Upper lobe of left lung (tissue), 4 donors: Measurements from ENCODE around the gene NAIF1.

Source experiments
- EP300 ChIP-seq, 4 donors: sonication (generic); formaldehyde crosslinking; IDR thresholded peaks; one replicate each; pipeline ENCODE4 v1.5.1; 2017; ENCODE audit warnings: antibody characterized with exemption in 4 of 4, control low read depth in 2 of 4
- POLR2A ChIP-seq, 4 donors: fragments of 450-650 bp; IDR thresholded peaks; one replicate each; pipeline ENCODE4 v1.5.1; 2016 to 2017; ENCODE audit warnings: antibody characterized with exemption in 4 of 4, mild to moderate bottlenecking in 2 of 4
- POLR2AphosphoS5 ChIP-seq, 2 donors: sonication (generic); formaldehyde crosslinking; IDR thresholded peaks; one replicate each; pipeline ENCODE4 v1.5.1; 2017; ENCODE audit warnings: antibody characterized with exemption in 2 of 2
- TF ChIP-seq, protein P1 (sequence below), 6 experiments: fragments of 450-650 bp in 4 of 6; fragments of 200-600 bp in 2 of 6; sonication (generic) in 2 of 6; IDR thresholded peaks; one replicate each; pipeline ENCODE4 v1.5.1; 2016 to 2019; ENCODE audit warnings: antibody characterized with exemption in 6 of 6

DNA sequence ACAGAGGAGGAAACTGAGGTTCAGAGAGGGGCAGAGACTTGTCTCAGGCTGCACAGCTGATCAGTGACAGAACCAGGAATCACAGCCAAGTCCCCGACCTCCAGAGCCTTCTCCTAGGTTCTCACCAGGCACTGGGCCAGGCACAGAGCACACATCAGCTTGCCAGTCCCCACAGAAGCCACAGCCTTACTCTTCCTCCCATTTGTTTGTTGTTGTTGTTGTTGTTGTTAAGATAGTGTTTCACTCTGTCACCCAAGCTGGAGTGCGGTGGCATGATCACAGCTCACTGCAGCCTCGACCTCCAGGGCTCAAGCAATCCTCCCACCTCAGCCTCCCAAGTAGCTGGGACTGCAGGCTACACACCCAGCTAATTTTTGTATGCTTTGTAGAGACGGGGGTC is 41.4 kb downstream of the NAIF1 start:
- TF ChIP-seq, protein P1, sequence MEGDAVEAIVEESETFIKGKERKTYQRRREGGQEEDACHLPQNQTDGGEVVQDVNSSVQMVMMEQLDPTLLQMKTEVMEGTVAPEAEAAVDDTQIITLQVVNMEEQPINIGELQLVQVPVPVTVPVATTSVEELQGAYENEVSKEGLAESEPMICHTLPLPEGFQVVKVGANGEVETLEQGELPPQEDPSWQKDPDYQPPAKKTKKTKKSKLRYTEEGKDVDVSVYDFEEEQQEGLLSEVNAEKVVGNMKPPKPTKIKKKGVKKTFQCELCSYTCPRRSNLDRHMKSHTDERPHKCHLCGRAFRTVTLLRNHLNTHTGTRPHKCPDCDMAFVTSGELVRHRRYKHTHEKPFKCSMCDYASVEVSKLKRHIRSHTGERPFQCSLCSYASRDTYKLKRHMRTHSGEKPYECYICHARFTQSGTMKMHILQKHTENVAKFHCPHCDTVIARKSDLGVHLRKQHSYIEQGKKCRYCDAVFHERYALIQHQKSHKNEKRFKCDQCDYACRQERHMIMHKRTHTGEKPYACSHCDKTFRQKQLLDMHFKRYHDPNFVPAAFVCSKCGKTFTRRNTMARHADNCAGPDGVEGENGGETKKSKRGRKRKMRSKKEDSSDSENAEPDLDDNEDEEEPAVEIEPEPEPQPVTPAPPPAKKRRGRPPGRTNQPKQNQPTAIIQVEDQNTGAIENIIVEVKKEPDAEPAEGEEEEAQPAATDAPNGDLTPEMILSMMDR (IDR thresholded peaks at IDR 0.05), result no peak
- TF ChIP-seq EP300 (IDR thresholded peaks at IDR 0.05) (no peak), POLR2A (IDR thresholded peaks at IDR 0.05) (no peak), POLR2AphosphoS5 (IDR thresholded peaks at IDR 0.05) (no peak)
